NCI-H446 (cell line): Measurements from ENCODE around the gene ACVR1C.
"Not testable (repeated sequence)": the region's sequence is repeated elsewhere in the genome, so short reads cannot be mapped to it uniquely, and the experiment has no call there.

Experiments used
- DNase-seq, 2 experiments: peaks; one replicate each; lab custom pipeline; 2025; lab: John Stamatoyannopoulos, UW

The ACVR1C gene

DNA sequence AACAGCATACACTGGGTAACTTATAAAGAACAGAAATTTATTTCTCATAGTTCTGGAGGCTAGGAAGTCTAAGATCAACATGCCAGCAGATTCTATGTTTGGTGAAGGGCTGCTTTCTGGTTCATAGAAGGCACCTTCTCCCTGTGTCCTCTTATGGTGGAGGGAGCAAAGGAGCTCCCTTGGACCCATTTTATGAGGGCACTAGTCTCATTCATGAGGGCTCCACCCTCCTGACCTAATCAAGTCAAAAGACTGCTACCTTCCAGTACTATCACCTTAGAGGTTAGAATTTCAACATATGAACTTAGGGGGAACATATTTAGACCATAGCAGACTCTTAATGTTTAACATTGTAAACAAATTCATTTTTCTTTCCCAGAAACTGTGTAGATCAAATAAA, 54.5 kb downstream of the ACVR1C start:
- no peak for DNase-seq

DNA sequence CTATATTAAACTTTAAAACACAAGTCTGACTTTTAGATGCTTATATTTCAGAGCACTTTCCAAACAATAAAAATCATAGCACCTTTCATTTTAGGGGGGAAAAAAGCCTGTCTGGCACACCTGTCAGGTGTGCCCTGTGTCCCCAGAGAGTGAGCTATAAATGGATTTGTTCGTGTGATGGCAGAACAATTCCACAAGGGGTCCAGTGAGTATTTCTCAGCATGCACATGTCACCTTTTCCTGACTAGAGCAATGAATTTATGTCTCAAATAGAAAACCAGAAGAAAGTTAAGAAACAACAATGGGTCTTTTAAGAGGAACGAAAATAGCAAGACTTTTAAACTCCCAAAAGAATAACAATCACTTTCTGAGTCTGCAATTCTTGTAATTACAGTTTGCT, 55.9 kb downstream of the ACVR1C start:
- no peak for DNase-seq

GRCh38 chr2:157566623-157567022, 62.0 kb downstream of the ACVR1C start:
- DNase-seq = not testable (repeated sequence)

DNA sequence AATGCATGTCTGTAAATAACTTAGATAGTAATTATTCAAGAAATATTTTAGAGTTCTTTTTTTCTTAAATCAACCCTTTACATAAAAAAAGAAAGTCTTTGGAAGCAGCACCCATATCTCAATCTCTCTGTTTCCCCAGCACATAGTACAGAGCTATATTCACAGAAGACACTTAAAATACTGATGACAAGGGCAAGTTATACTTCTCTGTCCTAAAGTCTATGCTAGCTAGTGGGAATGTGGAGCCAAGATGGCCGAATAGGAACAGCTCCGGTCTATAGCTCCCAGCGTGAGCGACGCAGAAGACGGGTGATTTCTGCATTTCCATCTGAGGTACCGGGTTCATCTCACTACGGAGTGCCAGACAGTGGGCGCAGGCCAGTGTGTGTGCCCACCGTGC, 62.6 kb downstream of the ACVR1C start:
- DNase-seq = not testable (repeated sequence)

DNA sequence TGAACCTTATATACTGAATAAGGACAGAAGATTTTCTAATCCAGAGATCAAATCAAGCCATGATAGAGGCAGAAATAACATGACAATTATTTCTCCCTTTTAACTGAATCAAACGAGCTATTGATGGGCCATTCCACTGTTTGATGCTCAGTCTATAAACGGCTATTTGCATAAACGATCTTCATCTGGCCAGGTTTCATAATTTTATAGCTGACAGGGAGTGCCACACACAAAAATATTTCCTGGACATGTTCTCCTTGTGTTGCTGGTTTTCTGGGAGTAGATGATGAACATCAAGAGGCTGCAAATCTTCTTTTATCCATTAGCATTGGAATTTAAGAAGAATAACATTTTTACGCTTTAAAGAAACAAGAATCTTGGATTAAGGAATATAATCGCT, 63.1 kb downstream of the ACVR1C start:
- DNase-seq = no peak

DNA sequence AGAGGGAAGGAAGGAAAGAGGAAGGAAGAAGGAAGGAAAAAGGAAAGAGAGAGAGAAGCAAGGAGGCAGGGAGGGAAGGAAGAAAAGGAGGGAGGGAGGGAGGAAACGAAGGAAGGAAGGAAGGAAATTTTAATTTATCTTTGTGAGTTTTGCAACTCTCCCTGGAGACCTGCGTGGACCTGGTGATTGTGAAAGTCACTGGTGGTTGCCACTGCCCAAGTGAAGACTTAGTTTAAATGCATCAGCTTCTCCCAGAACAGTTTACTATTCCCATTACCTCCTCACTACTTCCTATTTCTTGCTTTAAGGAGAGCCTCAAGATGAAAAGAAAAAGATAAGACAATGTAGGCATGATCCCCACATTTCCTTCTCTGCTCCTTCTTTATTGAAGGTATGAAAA, 68.8 kb downstream of the ACVR1C start:
- no peak for DNase-seq

DNA sequence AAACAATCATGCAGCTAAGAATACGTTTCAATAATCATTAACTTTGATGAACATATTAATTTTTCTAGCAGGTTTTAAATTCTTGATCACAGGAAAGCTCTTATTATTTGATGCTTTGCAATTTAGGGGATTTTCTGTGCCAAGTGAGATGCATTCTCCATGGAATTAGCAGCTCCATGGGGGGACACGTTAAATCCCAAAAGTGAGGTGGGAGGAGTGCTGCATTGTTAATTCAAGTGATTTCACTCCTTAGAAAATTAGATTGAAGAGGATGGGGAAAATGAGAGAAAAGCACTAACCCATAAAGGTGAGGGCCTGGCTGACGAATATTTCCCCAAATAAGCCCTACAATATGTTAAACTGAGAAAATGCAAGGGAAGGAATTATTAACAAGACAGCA, 69.2 kb downstream of the ACVR1C start:
- no peak for DNase-seq

GRCh38 chr2:157559061-157559460, 69.6 kb downstream of the ACVR1C start:
- no peak for DNase-seq

GRCh38 chr2:157557770-157558169, 70.9 kb downstream of the ACVR1C start:
- DNase-seq = no peak

DNA sequence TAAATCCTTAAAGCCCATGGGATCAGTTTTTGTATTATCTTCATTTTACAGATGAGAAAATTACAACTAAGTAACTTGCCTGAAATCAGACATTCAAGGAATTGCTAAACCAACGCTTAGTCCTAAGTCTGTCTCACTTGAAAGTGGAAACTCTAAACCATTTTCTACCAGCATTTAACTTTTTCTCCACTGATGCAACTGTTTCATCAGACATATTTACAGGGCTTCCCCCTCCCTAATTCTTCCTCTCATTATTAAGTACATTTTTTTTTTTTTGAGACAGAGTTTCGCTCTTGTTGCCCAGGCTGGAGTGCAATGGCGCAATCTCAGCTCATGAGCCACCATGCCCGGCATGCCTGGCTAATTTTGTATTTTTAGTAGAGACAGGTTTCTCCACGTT, 88.6 kb downstream of the ACVR1C start:
- DNase-seq = no peak

DNA sequence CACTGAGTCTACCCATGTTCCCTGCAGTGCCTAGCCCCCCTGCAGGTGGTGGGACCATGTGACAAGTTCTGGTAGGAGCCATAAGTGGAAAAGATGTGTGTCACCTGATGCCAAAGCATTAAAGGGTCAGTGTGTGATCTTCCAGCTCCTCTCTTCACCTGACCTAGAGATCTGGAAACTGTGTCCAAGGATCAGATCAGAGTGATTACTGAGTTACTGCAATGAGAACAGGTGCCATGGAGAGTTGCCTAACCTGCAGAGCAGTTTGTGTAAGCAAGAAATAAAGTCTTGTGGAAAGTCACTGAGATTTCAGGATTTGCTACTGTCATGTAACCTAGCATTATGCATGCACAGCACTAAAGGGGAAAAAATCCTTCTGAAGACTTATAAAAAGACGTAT, 90.6 kb downstream of the ACVR1C start:
- no peak for DNase-seq

DNA sequence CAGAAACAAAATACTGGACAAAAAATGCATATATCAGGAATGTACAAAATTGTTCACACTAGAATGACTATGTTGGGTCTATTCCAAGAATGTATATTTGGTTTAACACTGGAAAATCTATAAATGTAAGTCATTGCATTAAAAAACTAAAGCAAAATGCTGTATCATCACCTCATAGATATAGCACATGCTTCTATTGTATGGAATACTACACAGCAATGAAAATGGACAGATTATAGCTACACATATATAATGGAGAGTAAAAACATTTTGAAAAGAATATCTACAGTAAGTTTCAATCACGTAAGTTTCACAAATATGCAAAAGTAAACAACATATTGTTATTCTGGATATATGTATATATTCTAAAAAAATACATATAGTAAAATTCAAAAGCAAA, 91.8 kb downstream of the ACVR1C start:
- DNase-seq = no peak

GRCh38 chr2:157528963-157529751, 99.5 kb downstream of the ACVR1C start:
- no peak for DNase-seq

DNA sequence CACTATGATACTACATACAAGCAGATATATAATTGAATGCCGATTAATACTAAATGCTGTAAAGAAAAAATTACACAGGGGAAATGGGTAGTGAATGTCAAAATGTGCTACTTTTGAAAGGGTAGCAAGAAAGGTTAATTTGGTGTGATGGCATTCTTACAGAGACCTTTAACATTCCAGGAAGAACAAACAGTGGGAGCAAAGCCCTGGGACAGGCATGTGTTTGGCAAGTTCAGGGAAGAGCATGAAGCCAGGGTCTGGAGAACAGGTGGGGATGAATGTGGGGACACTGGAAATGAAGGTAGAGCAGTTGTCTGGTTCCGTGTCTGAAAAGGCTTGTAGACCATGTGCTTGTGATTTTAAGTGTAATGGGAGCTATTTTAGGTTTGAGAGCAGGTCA, 102.6 kb downstream of the ACVR1C start:
- no peak for DNase-seq

DNA sequence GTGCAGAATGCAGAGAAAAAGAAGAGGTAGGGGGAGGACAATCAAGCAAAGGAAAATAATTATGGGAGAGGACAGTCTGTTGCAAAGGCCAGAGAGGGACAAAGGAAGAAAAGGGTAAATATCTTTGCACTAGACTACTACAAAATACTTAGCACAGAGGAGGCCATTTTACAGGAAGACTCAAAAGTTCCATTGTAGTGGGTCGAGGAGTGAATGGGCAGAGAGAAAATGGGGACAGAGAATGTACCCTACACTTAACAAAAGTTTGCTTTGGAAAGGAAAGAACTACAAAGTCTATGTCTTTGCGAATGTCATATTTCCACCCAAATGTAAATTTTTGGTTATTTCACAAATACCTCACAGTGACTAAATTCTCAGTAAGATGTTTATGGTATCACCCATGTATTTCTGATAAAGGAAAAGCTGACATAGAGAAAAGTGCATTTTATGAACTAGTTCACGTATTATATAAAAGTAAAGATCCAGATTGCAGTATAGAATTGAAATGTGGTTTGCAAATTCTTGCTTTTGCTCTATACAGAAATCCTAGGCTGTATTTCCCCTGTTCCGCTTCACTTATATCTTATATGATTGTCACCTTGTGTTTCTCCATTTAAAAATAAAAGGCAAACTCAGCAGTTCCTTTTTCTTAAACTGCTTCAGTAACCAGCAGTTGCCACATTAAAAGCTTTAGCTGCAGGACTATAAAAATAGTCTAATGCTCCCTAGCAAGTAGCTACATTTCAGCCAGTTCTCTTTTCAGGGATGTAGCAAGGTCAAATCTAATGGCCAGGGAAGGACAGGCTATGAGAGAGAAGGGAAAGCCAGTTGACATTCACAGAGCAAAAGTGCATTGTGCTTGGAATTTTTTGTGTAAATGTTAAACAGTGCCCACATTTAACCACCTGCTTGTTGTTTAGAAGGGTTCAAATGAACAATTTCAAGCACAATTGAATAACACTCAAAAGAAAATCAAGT, 105.1 kb downstream of the ACVR1C start:
- DNase-seq = no peak

GRCh38 chr2:157514966-157515365, 113.7 kb downstream of the ACVR1C start:
- not testable (repeated sequence) for DNase-seq

- no peak for DNase-seq
Observed at GRCh38 chr2:157509744-157510143, 118.9 kb downstream of the ACVR1C start.

DNA sequence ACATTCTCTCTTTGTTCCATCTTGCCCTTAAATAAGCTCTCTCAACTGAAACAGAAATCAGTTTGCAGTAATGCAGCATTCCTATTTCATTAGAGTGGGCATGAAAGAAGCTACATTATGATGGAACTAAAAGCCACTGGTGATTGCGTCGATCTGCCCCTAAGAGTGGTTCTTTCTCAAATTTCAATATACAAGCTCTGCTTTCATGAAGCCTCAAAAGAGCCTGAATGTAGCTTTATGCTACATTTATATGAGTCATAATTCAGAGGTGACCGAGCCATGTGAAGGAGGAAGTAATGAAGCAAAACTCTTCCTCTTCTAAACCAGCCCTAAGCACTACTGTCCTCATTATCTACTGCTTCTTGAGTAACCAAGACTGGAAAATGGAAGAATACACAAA, 120.0 kb downstream of the ACVR1C start:
- DNase-seq = no peak

DNA sequence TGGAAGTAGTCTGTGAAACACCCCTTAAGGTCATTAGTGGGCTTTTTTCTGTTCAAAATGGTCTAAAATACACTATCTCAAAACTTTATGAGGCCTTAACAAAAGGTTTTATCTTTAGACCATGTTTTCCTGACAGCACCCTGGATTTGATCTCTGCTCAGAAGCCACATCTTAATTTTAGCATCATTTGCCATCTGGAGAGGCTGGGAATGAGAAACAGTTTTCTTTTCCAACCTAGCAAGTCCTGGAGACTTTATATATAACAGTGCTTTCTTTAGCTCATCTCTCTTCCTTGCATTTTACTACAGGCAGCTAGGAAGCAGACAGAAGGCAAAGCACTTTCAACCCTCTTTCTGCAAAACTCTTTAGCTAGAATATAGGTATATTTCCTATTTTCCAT, 122.1 kb downstream of the ACVR1C start:
- no peak for DNase-seq

DNA sequence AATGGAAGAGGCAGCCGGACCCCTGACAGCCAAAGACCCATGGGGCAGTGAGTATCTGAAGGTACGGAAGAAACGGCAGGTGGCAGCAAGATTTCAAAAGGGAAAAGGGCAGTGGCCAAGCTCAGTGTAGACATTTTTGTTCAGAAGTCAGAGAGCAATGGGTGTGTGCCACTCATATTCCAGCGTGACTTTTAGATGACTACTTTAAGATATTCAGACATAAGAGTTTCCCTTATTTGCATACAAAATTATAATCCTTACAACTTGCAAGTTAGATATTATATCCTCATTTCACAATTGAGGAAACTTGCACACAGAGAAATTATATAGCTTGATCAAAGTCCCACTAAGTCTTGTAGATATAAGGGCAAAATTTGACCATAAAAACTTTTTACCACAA, 124.0 kb downstream of the ACVR1C start:
- no peak for DNase-seq

DNA sequence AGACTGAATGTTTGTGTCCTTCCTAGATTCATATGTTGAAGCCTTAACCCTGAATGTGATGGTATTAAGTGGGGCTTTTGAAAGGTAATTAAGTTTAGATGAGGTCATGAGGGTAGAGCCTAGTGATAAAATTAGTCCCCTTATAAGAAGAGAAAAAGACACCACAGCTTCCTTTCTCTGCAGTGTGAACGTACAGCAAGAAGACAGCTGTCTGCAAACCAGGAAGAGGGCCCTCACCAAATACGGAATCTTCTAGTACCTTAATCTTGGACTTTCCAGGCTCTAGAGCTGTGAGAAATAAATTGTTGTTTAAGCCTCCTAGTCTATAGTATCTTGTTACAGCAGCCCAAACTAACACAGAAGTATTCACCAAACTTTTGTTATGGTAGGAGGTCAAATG, 127.6 kb downstream of the ACVR1C start:
- no peak for DNase-seq

DNA sequence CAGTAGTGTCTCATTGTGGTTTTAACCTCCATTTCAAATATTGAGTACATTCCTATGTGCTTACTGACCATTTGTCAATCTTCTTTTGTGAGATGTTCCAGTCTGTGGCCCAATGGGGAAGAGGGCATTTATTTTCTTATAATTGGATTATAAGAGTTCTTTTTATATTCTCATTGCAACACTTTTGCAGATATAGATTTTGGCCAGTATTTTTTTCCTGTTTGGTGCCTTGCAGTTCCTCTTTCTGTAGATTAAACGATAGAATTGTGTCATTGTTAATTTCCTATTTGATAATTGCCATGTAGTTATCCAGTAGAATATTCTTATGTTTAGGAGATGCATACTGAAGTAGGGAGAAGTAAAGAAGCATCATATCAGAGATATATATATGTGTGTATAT, 128.3 kb downstream of the ACVR1C start:
- no peak for DNase-seq

DNA sequence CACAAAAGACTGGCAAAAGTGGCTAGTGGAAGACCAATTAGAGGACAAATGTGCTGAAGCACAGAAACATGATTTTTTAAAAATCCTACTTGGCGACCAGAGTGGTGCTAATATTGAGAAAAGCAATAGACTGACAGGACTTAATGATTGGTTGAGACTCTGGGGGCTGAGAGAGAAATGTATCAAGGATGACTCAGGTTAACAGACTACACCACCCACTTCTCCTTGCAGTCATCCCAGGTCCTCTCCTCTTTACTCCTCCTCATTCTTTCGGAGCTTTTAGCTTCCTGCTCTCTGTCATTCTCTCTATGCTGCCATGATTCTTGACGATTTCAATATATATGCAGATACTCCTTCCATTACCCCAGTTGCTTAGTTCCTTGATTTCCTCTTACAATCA, 130.2 kb downstream of the ACVR1C start:
- DNase-seq = no peak
